Left lobe of liver (tissue), 2 donors: ENCODE measurements around the gene DPCD. TPM values are rescaled to one million over a fixed set of nuclear protein-coding genes. Genes with fewer than 3 reads are reported as not detected.
"Not testable (repeated sequence)": the region's sequence is repeated elsewhere in the genome, so short reads cannot be mapped to it uniquely, and the experiment has no call there.

Experiments used
- ATAC-seq: fragments of 200-7000 bp; cut with Tn5 transposase; one replicate; pipeline ENCODE4 v1.9.1; 2020; ENCODE audit warnings: mild to moderate bottlenecking, moderate library complexity
- DNase-seq: peaks from one replicate; pipeline ENCODE4 v3.0.0-alpha.2; 2020; ENCODE audit warnings: low spot score
- total RNA-seq: library from RNA; stranded (reverse); gene quantifications from one replicate; pipeline ENCODE4 v1.2.1, GENCODE V29; 2021
- donor health status: DM: no; HTN: no; CAD: no; lungs with moderate emphysema.
- donor health status: DM: no; HTN: yes; CAD: no.

DPCD gene
- total RNA-seq, 1 donor from 2014 or later: 3.6 TPM

GRCh38 chr10:101617102-101617823 lies 29.1 kb downstream of the DPCD start:
- no peak for DNase-seq
- ATAC-seq: no peak

- no peak for DNase-seq
- ATAC-seq: no peak
These were observed 29.9 kb downstream of the DPCD start for GRCh38 chr10:101617824-101618568.

GRCh38 chr10:101618871-101619270 lies 30.8 kb downstream of the DPCD start:
- no peak for ATAC-seq

GRCh38 chr10:101619983-101620382 lies 31.9 kb downstream of the DPCD start:
- DNase-seq (no peak), ATAC-seq (no peak)

More at GRCh38 chr10:101618871-101619270, 30.8 kb downstream of the DPCD start:
- DNase-seq: no peak

GRCh38 chr10:101623528-101623927 lies 35.4 kb downstream of the DPCD start:
- ATAC-seq: no peak

GRCh38 chr10:101624526-101625102 lies 36.5 kb downstream of the DPCD start:
- ATAC-seq (no peak), DNase-seq (no peak)

More at GRCh38 chr10:101623528-101623927, 35.4 kb downstream of the DPCD start:
- no peak for DNase-seq

GRCh38 chr10:101625821-101626412 lies 37.8 kb downstream of the DPCD start:
- ATAC-seq: no peak
- no peak for DNase-seq

GRCh38 chr10:101629837-101630632 lies 41.9 kb downstream of the DPCD start:
- DNase-seq: no peak
- ATAC-seq: no peak

- DNase-seq: no peak
- no peak for ATAC-seq
These were observed 42.5 kb downstream of the DPCD start for GRCh38 chr10:101630633-101630920.

- no peak for DNase-seq
- peak; percentile 29 for ATAC-seq
These were observed 43.8 kb downstream of the DPCD start for GRCh38 chr10:101631821-101632475.

- not testable (repeated sequence) for ATAC-seq, DNase-seq
These were observed 45.4 kb downstream of the DPCD start for GRCh38 chr10:101633510-101633909.

GRCh38 chr10:101639141-101639900 lies 51.2 kb downstream of the DPCD start:
- no peak for ATAC-seq
- peak; percentile 18 for DNase-seq

- no peak for DNase-seq
- ATAC-seq: no peak
These were observed 55.4 kb downstream of the DPCD start for GRCh38 chr10:101643546-101643945.

GRCh38 chr10:101644002-101644401 lies 55.9 kb downstream of the DPCD start:
- no peak for DNase-seq
- no peak for ATAC-seq

GRCh38 chr10:101645659-101646058 lies 57.5 kb downstream of the DPCD start:
- peak; percentile 52 for ATAC-seq
- no peak for DNase-seq

GRCh38 chr10:101646364-101646763 lies 58.2 kb downstream of the DPCD start:
- DNase-seq (no peak), ATAC-seq (no peak)

GRCh38 chr10:101647255-101647654 lies 59.1 kb downstream of the DPCD start:
- ATAC-seq (no peak), DNase-seq (no peak)

- DNase-seq: no peak
- no peak for ATAC-seq
These were observed 61.5 kb downstream of the DPCD start for GRCh38 chr10:101649525-101650085.

GRCh38 chr10:101650863-101651262 lies 62.7 kb downstream of the DPCD start:
- ATAC-seq (no peak), DNase-seq (no peak)
